ENCODE measurements around the gene A4GALT. TPM values are rescaled to one million over a fixed set of nuclear protein-coding genes. Genes with fewer than 3 reads are reported as not detected.

Gene A4GALT
- total and polyA plus RNA-seq, 2 of the 13 experiments (the other 11 are each of a cell fraction or from before 2014, with no cell fraction given): 0.09 to 1.1 TPM

- no peak for TF ChIP-seq SCMH1 (CRISPR knock-in tag; IDR thresholded peaks at IDR 0.05; ENCODE audit: borderline replicate concordance)
- TF ChIP-seq SNAPC4 (CRISPR knock-in tag; IDR thresholded peaks at IDR 0.05): no peak; the same call in 1 of the 2 replicates
- 0 out of 2 replicates have a peak, but pooled peaks have one; percentile 4 for TF ChIP-seq CTCF (CRISPR knock-in tag; IDR thresholded peaks at IDR 0.05)
- TF ChIP-seq ZNF101 (CRISPR knock-in tag; IDR thresholded peaks at IDR 0.05; ENCODE audit: borderline replicate concordance, low read depth): no peak
- no peak for TF ChIP-seq BRF2 (CRISPR knock-in tag; IDR thresholded peaks at IDR 0.05)
- no peak for TF ChIP-seq ZNF251 (CRISPR knock-in tag; IDR thresholded peaks at IDR 0.05)
- TF ChIP-seq MED1 (CRISPR knock-in tag; IDR thresholded peaks at IDR 0.05): peak; percentile 60
- peak; percentile 49 for TF ChIP-seq ZNF687 (CRISPR knock-in tag; IDR thresholded peaks at IDR 0.05)
- TF ChIP-seq ZNF598 (CRISPR knock-in tag; IDR thresholded peaks at IDR 0.05; ENCODE audit: borderline replicate concordance): 0 out of 2 replicates have a peak, but pooled peaks have one; percentile 3
- 0 out of 2 replicates have a peak, but pooled peaks have one; percentile 38 for TF ChIP-seq ZNF543 (CRISPR knock-in tag; IDR thresholded peaks at IDR 0.05)
- TF ChIP-seq TFE3 (CRISPR knock-in tag; IDR thresholded peaks at IDR 0.05): no peak
- no peak for TF ChIP-seq POLR2AphosphoS2 (IDR thresholded peaks at IDR 0.05; ENCODE audit: low read depth, low read length)
- 0 out of 2 replicates have a peak, but pooled peaks have one; percentile 5 for TF ChIP-seq STAG1 (CRISPR knock-in tag; IDR thresholded peaks at IDR 0.05)
Measured at GRCh38 chr22:42644422-42645340, 76.0 kb downstream of the A4GALT start (continued).

Measured in HepG2 (cell line).